Mucosa of descending colon (tissue), 3 donors: ENCODE measurements around the gene SWAP70. TPM values are rescaled to one million over a fixed set of nuclear protein-coding genes. Genes with fewer than 3 reads are reported as not detected.

ENCODE experiments used
- ATAC-seq: fragments of 200-7000 bp; cut with Tn5 transposase; one replicate; pipeline ENCODE4 v1.9.1; 2020; ENCODE audit warnings: mild to moderate bottlenecking, moderate library complexity
- DNase-seq, 3 donors: peaks; one replicate each; pipeline ENCODE4 v3.0.0-alpha.2; 2020
- H3K36me3 ChIP-seq: fragments of 200-600 bp; one replicate; pipeline ENCODE4 v1.8.0; 2021; ENCODE audit warnings: low read depth, mild to moderate bottlenecking
- H3K4me1 ChIP-seq: fragments of 200-600 bp; one replicate; pipeline ENCODE4 v1.8.0; 2021; ENCODE audit warnings: low read depth, mild to moderate bottlenecking
- H3K4me3 ChIP-seq: fragments of 200-600 bp; one replicate; pipeline ENCODE4 v1.8.0; 2021; ENCODE audit warnings: mild to moderate bottlenecking
- H3K9me3 ChIP-seq: fragments of 200-600 bp; one replicate; pipeline ENCODE4 v1.8.0; 2021; ENCODE audit warnings: mild to moderate bottlenecking
- CTCF ChIP-seq: fragments of 200-600 bp; IDR thresholded peaks from one replicate; pipeline ENCODE4 v1.8.0; 2022; ENCODE audit warnings: antibody characterized with exemption, mild to moderate bottlenecking
- intact Hi-C, 2 donors: fragments of 100-400 bp; cut with DNase I in 1 of 2; cut with micrococcal nuclease in 1 of 2; formaldehyde crosslinking; loops; one replicate each; pipeline versions ENCODE4 v1.11.0 to v1.11.1; 2022; cut with DNase I, micrococcal nuclease
- total RNA-seq, 3 donors: library from RNA; stranded (reverse); fragmentation: NEBNext Ultra II Directional in 2 of 3; extraction: Animal tissue kit (Norgen Biotek cat#: 25700) in 2 of 3; gene quantifications; one replicate each; pipeline versions ENCODE4 v1.2.1 to v1.2.4, GENCODE V29; 2021 to 2023
- donor health status: DM: no; HTN: no; CAD: no; lungs with moderate emphysema.
- donor health status: DM: no; HTN: no; CAD: no.
- donor health status: DM: no; HTN: yes; CAD: no.

Gene SWAP70
- total RNA-seq, 3 donors from 2014 or later = 16.0 to 29.1 (median 19.7) TPM

DNA sequence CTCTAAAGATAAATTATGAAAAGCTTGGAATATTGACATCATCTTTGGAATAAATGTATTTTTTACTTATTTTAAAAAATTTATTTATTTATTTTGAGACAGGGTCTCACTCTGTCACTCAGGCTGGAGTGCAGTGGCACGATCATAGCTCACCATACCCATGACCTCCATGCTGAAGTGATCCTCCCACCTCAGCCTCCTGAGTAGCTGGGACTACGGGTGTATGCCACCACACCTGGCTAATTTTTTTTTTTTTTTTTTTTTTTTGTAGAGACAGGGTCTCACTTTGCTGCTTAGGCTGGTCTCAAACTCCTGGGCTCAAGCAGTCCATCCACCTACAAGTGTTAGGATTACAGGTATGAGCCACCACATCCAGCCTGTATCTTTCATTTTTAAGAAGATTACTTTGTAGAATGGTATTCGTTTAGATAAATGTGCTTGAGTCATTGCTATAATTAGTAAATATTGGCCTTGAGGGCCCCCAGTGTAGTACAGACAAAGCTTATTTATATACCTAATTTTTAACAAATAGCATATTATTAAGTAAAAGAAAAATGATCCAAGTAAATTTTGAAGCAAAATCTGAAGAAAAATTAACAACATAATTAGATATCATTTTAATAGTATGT is 8.5 kb downstream of the SWAP70 start:
- ATAC-seq (no peak), DNase-seq (no peak)
- Histone ChIP-seq H3K4me3 (no peak overlapping the region), H3K4me1 (no peaks in the 10 kb centered on the region), H3K36me3 (no peaks in the 10 kb centered on the region), H3K9me3 (no peaks in the 10 kb centered on the region)
- intact Hi-C loops = no loop called here
- no peak for TF ChIP-seq CTCF

DNA sequence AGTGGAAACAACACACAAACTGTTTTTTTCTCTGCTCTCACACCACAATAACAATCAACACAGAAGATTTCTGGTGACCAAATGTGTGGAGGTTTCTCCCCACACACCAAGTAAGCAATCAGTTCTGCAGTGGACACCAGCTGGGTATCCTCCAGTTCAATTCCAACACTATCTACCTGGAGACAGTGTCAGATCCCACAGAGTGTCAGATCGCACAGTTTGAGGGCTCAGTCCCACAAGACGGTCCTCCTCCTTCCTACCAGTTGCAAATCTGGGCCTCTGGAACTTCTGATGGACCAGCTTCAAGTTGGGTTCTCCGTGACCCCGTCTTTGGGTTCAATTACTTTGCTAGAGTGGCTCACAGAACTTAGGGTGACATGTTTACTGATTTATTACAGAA is 9.0 kb downstream of the SWAP70 start:
- TF ChIP-seq CTCF = no peak
- H3K4me3 ChIP-seq = no peak overlapping the region
- H3K9me3 ChIP-seq = no peaks in the 10 kb centered on the region
- ATAC-seq (no peak), DNase-seq (no peak)
- no peaks in the 10 kb centered on the region for H3K4me1 ChIP-seq
- intact Hi-C loops = no loop called here
- H3K36me3 ChIP-seq = no peaks in the 10 kb centered on the region

GRCh38 chr11:9675691-9676090 is 11.8 kb downstream of the SWAP70 start:
- DNase-seq (no peak), ATAC-seq (no peak)
- H3K4me1 ChIP-seq = no peaks in the 10 kb centered on the region
- no peaks in the 10 kb centered on the region for H3K36me3 ChIP-seq
- intact Hi-C loops = no loop called here
- H3K4me3 ChIP-seq = no peak overlapping the region
- no peaks in the 10 kb centered on the region for H3K9me3 ChIP-seq
- no peak for TF ChIP-seq CTCF

GRCh38 chr11:9677951-9678350 is 14.1 kb downstream of the SWAP70 start:
- Histone ChIP-seq H3K4me1 (no peaks in the 10 kb centered on the region), H3K36me3 (no peaks in the 10 kb centered on the region), H3K4me3 (no peak overlapping the region), H3K9me3 (no peaks in the 10 kb centered on the region)
- no peak for DNase-seq
- intact Hi-C loops = no loop called here
- no peak for TF ChIP-seq CTCF
- no peak for ATAC-seq

GRCh38 chr11:9678576-9678975 is 14.7 kb downstream of the SWAP70 start:
- ATAC-seq = no peak

More at GRCh38 chr11:9678576-9678975, 14.7 kb downstream of the SWAP70 start:
- Histone ChIP-seq H3K9me3 (no peaks in the 10 kb centered on the region), H3K36me3 (no peaks in the 10 kb centered on the region), H3K4me3 (no peak overlapping the region), H3K4me1 (no peaks in the 10 kb centered on the region)
- DNase-seq = no peak
- TF ChIP-seq CTCF = no peak
- intact Hi-C loops = no loop called here
